ENCODE results near the gene TMEM25. TPM values are rescaled to one million over a fixed set of nuclear protein-coding genes. Genes with fewer than 3 reads are reported as not detected.

TMEM25 gene
- polyA plus RNA-seq, 1 donor from 2014 or later: 139 TPM

DNA sequence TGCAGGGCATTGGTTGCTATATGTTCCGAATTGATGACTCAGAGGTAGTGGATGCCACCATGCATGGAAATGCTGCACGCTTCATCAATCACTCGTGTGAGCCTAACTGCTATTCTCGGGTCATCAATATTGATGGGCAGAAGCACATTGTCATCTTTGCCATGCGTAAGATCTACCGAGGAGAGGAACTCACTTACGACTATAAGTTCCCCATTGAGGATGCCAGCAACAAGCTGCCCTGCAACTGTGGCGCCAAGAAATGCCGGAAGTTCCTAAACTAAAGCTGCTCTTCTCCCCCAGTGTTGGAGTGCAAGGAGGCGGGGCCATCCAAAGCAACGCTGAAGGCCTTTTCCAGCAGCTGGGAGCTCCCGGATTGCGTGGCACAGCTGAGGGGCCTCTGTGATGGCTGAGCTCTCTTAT is 9.1 kb upstream of the TMEM25 start:
- Histone ChIP-seq H3K36me3 (ENCODE audit: insufficient read depth, low read length) (peaks cover 5% of the 10 kb centered on the region), H3K9ac (ENCODE audit: low read length) (no peak overlapping the region), H3K4me3 (ENCODE audit: low read length) (no peak overlapping the region), H3K9me3 (ENCODE audit: low read length) (no peaks in the 10 kb centered on the region), H3K27me3 (ENCODE audit: insufficient read depth, low read depth, low read length) (no peaks in the 10 kb centered on the region), H4K20me1 (ENCODE audit: insufficient read depth) (no peaks in the 10 kb centered on the region), H2AFZ (ENCODE audit: low read depth, low read length) (no peak overlapping the region), H3K4me2 (ENCODE audit: low read length) (no peak overlapping the region), H3K9me2 (ENCODE audit: insufficient read depth, low read length) (no peaks in the 10 kb centered on the region), H3K79me2 (replicated peaks; ENCODE audit: insufficient read depth, low read length) (no peaks in the 10 kb centered on the region), H3K27ac (ENCODE audit: low read length) (no peak overlapping the region), H3F3A (ENCODE audit: insufficient read depth, low read length, poor library complexity, severe bottlenecking) (no peaks in the 10 kb centered on the region)
- no peak for TF ChIP-seq EP300 (conservative IDR thresholded peaks at IDR 0.05; ENCODE audit: poor library complexity, severe bottlenecking)
- no peak for TF ChIP-seq EZH2 (IDR thresholded peaks at IDR 0.05; ENCODE audit: borderline replicate concordance, insufficient read depth, low read length, poor library complexity, severe bottlenecking)
- TF ChIP-seq SMC3 (conservative IDR thresholded peaks at IDR 0.05; ENCODE audit: poor library complexity): no peak
- TF ChIP-seq TAF1 (IDR thresholded peaks at IDR 0.05; ENCODE audit: low read depth): no peak
- TF ChIP-seq REST (IDR thresholded peaks at IDR 0.05; ENCODE audit: borderline replicate concordance): no peak
- TF ChIP-seq, protein P1, sequence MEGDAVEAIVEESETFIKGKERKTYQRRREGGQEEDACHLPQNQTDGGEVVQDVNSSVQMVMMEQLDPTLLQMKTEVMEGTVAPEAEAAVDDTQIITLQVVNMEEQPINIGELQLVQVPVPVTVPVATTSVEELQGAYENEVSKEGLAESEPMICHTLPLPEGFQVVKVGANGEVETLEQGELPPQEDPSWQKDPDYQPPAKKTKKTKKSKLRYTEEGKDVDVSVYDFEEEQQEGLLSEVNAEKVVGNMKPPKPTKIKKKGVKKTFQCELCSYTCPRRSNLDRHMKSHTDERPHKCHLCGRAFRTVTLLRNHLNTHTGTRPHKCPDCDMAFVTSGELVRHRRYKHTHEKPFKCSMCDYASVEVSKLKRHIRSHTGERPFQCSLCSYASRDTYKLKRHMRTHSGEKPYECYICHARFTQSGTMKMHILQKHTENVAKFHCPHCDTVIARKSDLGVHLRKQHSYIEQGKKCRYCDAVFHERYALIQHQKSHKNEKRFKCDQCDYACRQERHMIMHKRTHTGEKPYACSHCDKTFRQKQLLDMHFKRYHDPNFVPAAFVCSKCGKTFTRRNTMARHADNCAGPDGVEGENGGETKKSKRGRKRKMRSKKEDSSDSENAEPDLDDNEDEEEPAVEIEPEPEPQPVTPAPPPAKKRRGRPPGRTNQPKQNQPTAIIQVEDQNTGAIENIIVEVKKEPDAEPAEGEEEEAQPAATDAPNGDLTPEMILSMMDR (IDR thresholded peaks at IDR 0.05; ENCODE audit: poor library complexity, severe bottlenecking): no peak
- TF ChIP-seq MXI1 (conservative IDR thresholded peaks at IDR 0.05; ENCODE audit: poor library complexity, severe bottlenecking): no peak
- TF ChIP-seq RAD21 (conservative IDR thresholded peaks at IDR 0.05): no peak
- no peak for TF ChIP-seq POLR2AphosphoS5 (IDR thresholded peaks at IDR 0.05)

DNA sequence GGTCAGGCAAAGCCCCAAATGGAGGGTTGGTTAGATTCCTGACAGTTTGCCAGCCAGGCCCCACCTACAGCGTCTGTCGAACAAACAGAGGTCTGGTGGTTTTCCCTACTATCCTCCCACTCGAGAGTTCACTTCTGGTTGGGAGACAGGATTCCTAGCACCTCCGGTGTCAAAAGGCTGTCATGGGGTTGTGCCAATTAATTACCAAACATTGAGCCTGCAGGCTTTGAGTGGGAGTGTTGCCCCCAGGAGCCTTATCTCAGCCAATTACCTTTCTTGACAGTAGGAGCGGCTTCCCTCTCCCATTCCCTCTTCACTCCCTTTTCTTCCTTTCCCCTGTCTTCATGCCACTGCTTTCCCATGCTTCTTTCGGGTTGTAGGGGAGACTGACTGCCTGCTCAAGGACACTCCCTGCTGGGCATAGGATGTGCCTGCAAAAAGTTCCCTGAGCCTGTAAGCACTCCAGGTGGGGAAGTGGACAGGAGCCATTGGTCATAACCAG is 8.4 kb upstream of the TMEM25 start:
- Histone ChIP-seq H2AFZ (ENCODE audit: low read depth, low read length) (no peak overlapping the region), H3K9ac (ENCODE audit: low read length) (no peak overlapping the region), H3K79me2 (replicated peaks; ENCODE audit: insufficient read depth, low read length) (no peaks in the 10 kb centered on the region), H3K27me3 (ENCODE audit: insufficient read depth, low read depth, low read length) (no peaks in the 10 kb centered on the region), H3K36me3 (ENCODE audit: insufficient read depth, low read length) (peaks cover 5% of the 10 kb centered on the region), H3K4me2 (ENCODE audit: low read length) (no peak overlapping the region), H4K20me1 (ENCODE audit: insufficient read depth) (no peaks in the 10 kb centered on the region), H3K9me2 (ENCODE audit: insufficient read depth, low read length) (no peaks in the 10 kb centered on the region), H3F3A (ENCODE audit: insufficient read depth, low read length, poor library complexity, severe bottlenecking) (no peaks in the 10 kb centered on the region), H3K4me3 (ENCODE audit: low read length) (no peak overlapping the region), H3K9me3 (ENCODE audit: low read length) (no peaks in the 10 kb centered on the region), H3K27ac (ENCODE audit: low read length) (no peak overlapping the region)
- no peak for TF ChIP-seq SMC3 (conservative IDR thresholded peaks at IDR 0.05; ENCODE audit: poor library complexity)
- no peak for TF ChIP-seq MXI1 (conservative IDR thresholded peaks at IDR 0.05; ENCODE audit: poor library complexity, severe bottlenecking)
- TF ChIP-seq, protein P1 (IDR thresholded peaks at IDR 0.05; ENCODE audit: poor library complexity, severe bottlenecking): peak; percentile 25
- no peak for TF ChIP-seq POLR2AphosphoS5 (IDR thresholded peaks at IDR 0.05)
- no peak for TF ChIP-seq REST (IDR thresholded peaks at IDR 0.05; ENCODE audit: borderline replicate concordance)
- TF ChIP-seq RAD21 (conservative IDR thresholded peaks at IDR 0.05): no peak
- TF ChIP-seq EZH2 (IDR thresholded peaks at IDR 0.05; ENCODE audit: borderline replicate concordance, insufficient read depth, low read length, poor library complexity, severe bottlenecking): no peak

Measured in neural cell (in vitro differentiated cells).